Fibroblast of skin of right quadriceps (primary cell): ENCODE results near the gene APMAP.

Experiments
- DNase-seq: peaks from one replicate; pipeline ENCODE4 v3.0.0-alpha.2; 2013

The APMAP gene

GRCh38 chr20:24985802-24986201 is 6.7 kb downstream of the APMAP start:
- no peak for DNase-seq

GRCh38 chr20:24984961-24985640 is 7.5 kb downstream of the APMAP start:
- DNase-seq, result no peak

- DNase-seq, result no peak
Measured at GRCh38 chr20:24983896-24984295, 8.7 kb downstream of the APMAP start.

- DNase-seq, result no peak
Measured at GRCh38 chr20:24981790-24982189, 10.8 kb downstream of the APMAP start.

GRCh38 chr20:24981282-24981681 is 11.3 kb downstream of the APMAP start:
- no peak for DNase-seq

GRCh38 chr20:24980291-24981053 is 12.1 kb downstream of the APMAP start:
- no peak for DNase-seq

GRCh38 chr20:24979036-24979960 is 13.3 kb downstream of the APMAP start:
- DNase-seq, result no peak

- DNase-seq, result no peak
Measured at GRCh38 chr20:24978513-24978912, 14.0 kb downstream of the APMAP start.

GRCh38 chr20:24977797-24978196 is 14.8 kb downstream of the APMAP start:
- no peak for DNase-seq

GRCh38 chr20:24977336-24977735 is 15.2 kb downstream of the APMAP start:
- no peak for DNase-seq

- no peak for DNase-seq
Measured at GRCh38 chr20:24972341-24972740, 20.2 kb downstream of the APMAP start.

GRCh38 chr20:24971376-24972101 is 21.0 kb downstream of the APMAP start:
- DNase-seq, result no peak

- DNase-seq, result no peak
Measured at GRCh38 chr20:24970754-24971153, 21.8 kb downstream of the APMAP start.

- DNase-seq, result no peak
Measured at GRCh38 chr20:24970030-24970553, 22.5 kb downstream of the APMAP start.

GRCh38 chr20:24969186-24970029 is 23.1 kb downstream of the APMAP start:
- DNase-seq, result no peak

GRCh38 chr20:24968278-24968800 is 24.2 kb downstream of the APMAP start:
- no peak for DNase-seq

- DNase-seq, result no peak
Measured at GRCh38 chr20:24966317-24967012, 26.1 kb downstream of the APMAP start.

GRCh38 chr20:24965065-24965919 is 27.3 kb downstream of the APMAP start:
- DNase-seq, result no peak

GRCh38 chr20:24964506-24964840 is 28.1 kb downstream of the APMAP start:
- no peak for DNase-seq
